OCI-LY7 (cell line): ENCODE results near the gene HHEX. TPM values are rescaled to one million over a fixed set of nuclear protein-coding genes. Genes with fewer than 3 reads are reported as not detected.
A peak's percentile ranks its signal among the peaks of the same experiment; 100 is the strongest.

Experiments
- BruUV-seq: library from RNA; stranded (reverse); fragments of 400-500 nt; replicated peaks from 2 replicates; lab custom pipeline; 2021; lab: Mats Ljungman, UMichigan
- CTCF ChIA-PET: fragments of 300-600 bp; sonication (Branson Sonifier 250); formaldehyde crosslinking; loops from one replicate; lab custom pipeline; 2022; ENCODE audit warnings: antibody characterized with exemption; ENCODE audit not compliant: unreplicated experiment; lab: Charles Lee
- POLR2A ChIA-PET: fragments of 300-600 bp; sonication (Branson Sonifier 250); formaldehyde crosslinking; loops from one replicate; lab custom pipeline; 2022; ENCODE audit warnings: antibody characterized with exemption; lab: Charles Lee
- DNase-seq: peaks from one replicate; pipeline ENCODE4 v3.0.0-alpha.2; 2015; ENCODE audit warnings: low spot score
- H2AFZ ChIP-seq: fragments of 200-600 bp; sonication (generic), shearing (Covaris generic); 2 replicates; pipeline ENCODE4 v1.6.1; 2014; ENCODE audit warnings: mild to moderate bottlenecking, antibody characterized with exemption, low read length, moderate library complexity
- H3K27ac ChIP-seq: fragments of 200-600 bp; sonication (generic); 2 replicates; pipeline ENCODE4 v1.5.1; 2014; ENCODE audit warnings: mixed run types, low read depth, mild to moderate bottlenecking, moderate library complexity, low read length, inconsistent platforms; ENCODE audit not compliant: poor library complexity, severe bottlenecking
- H3K36me3 ChIP-seq: fragments of 200-600 bp; sonication (generic); 2 replicates; pipeline ENCODE4 v1.6.1; 2014; ENCODE audit warnings: mild to moderate bottlenecking, antibody characterized with exemption, low read length, moderate library complexity, mixed read lengths; ENCODE audit not compliant: insufficient read depth
- H3K4me1 ChIP-seq: fragments of 200-600 bp; sonication (generic); 2 replicates; pipeline ENCODE4 v1.5.1; 2014; ENCODE audit warnings: mild to moderate bottlenecking, low read length; ENCODE audit not compliant: insufficient read depth, poor library complexity, severe bottlenecking
- H3K4me2 ChIP-seq: fragments of 200-600 bp; sonication (generic); 2 replicates; pipeline ENCODE4 v1.6.1; 2014; ENCODE audit warnings: mild to moderate bottlenecking, low read length
- H3K4me3 ChIP-seq: fragments of 200-600 bp; sonication (generic); 2 replicates; pipeline ENCODE4 v1.5.1; 2014; ENCODE audit warnings: mild to moderate bottlenecking, low read depth, low read length; ENCODE audit not compliant: poor library complexity, severe bottlenecking
- H3K79me2 ChIP-seq: fragments of 200-600 bp; sonication (generic); 2 replicates; pipeline ENCODE4 v1.6.1; 2016; ENCODE audit warnings: low read depth, mild to moderate bottlenecking, low read length, moderate library complexity, mixed read lengths; ENCODE audit not compliant: insufficient read depth
- H3K9me2 ChIP-seq: fragments of 200-600 bp; sonication (generic); 2 replicates; pipeline ENCODE4 v1.6.1; 2016; ENCODE audit warnings: mild to moderate bottlenecking, low read length, mixed read lengths; ENCODE audit not compliant: insufficient read depth
- H3K9me3 ChIP-seq: fragments of 200-600 bp; sonication (generic); 2 replicates; pipeline ENCODE4 v1.6.1; 2014; ENCODE audit warnings: mild to moderate bottlenecking, mixed run types, low read length, mixed read lengths
- H4K20me1 ChIP-seq: fragments of 200-600 bp; sonication (generic); 2 replicates; pipeline ENCODE4 v1.6.1; 2014; ENCODE audit warnings: mild to moderate bottlenecking, antibody characterized with exemption, low read length, moderate library complexity, mixed read lengths; ENCODE audit not compliant: insufficient read depth
- CTCF ChIP-seq: fragments of 200-600 bp; sonication (generic); conservative IDR thresholded peaks from 2 replicates; pipeline ENCODE4 v1.5.1; 2014; ENCODE audit warnings: mild to moderate bottlenecking, antibody characterized with exemption, low read length, moderate library complexity, mixed read lengths
- EZH2phosphoT487 ChIP-seq: fragments of 200-600 bp; sonication (generic); IDR thresholded peaks from 2 replicates; pipeline ENCODE4 v1.6.1; 2018; ENCODE audit warnings: low read depth, borderline replicate concordance, mild to moderate bottlenecking, mixed run types, antibody characterized with exemption, low read length, moderate library complexity, mixed read lengths
- intact Hi-C: fragments of 100-400 bp; cut with micrococcal nuclease; formaldehyde crosslinking; loops from one replicate; pipeline ENCODE4 v1.10.0; 2022; ENCODE audit not compliant: unreplicated experiment
- total RNA-seq, 2 experiments: library from RNA; depleted of rRNA in 1 of 2; stranded (reverse); fragments of >200 nt in 1 of 2; shearing (Covaris generic) in 1 of 2; gene quantifications; 2 replicates each; pipeline ENCODE4 v1.2.3, GENCODE V29; 2014 to 2022

The HHEX gene
- total RNA-seq, 2 experiments from 2014 or later = 1.6 to 2.8 TPM

GRCh38 chr10:92714872-92715271, 25.1 kb downstream of the HHEX start:
- DNase-seq = no peak
- ChIA-PET POLR2A (interaction anchor here (0.7 to 1.1 kb wide), 3 partner anchors 8 to 44 kb away, joined by 3 read pairs; no protein-coding TSS in a partner anchor), CTCF (no interaction called here)
- Histone ChIP-seq H2AFZ (no peak overlapping the region), H4K20me1 (no peaks in the 10 kb centered on the region), H3K4me3 (no peak overlapping the region), H3K9me3 (peaks cover 22% of the 10 kb centered on the region; the same call in 1 of the 2 replicates), H3K79me2 (no peaks in the 10 kb centered on the region), H3K4me2 (no peak overlapping the region), H3K36me3 (peaks cover 18% of the 10 kb centered on the region; the same call in 1 of the 2 replicates), H3K27ac (no peak overlapping the region), H3K4me1 (peaks cover 55% of the 10 kb centered on the region), H3K9me2 (no peaks in the 10 kb centered on the region)
- intact Hi-C loops = no loop called here
- TF ChIP-seq EZH2phosphoT487 (no peak), CTCF (no peak)
- no TSS peak for BruUV-seq

GRCh38 chr10:92719991-92720830, 30.5 kb downstream of the HHEX start:
- H3K4me2 ChIP-seq = peak overlapping the region; percentile 36
- H4K20me1 ChIP-seq = no peaks in the 10 kb centered on the region
- TF ChIP-seq CTCF (no peak), EZH2phosphoT487 (no peak)
- BruUV-seq = no TSS peak
- peak overlapping the region; percentile 1; the same call in 1 of the 2 replicates for H2AFZ ChIP-seq
- no peaks in the 10 kb centered on the region for H3K36me3 ChIP-seq
- H3K4me3 ChIP-seq = no peak overlapping the region
- peak; percentile 48 for DNase-seq
- no peak overlapping the region for H3K27ac ChIP-seq
- intact Hi-C loops = no loop called here
- CTCF ChIA-PET = interaction anchor here (1.2 to 1.4 kb wide), 2 partner anchors 20 to 23 kb away, joined by 3 read pairs; no protein-coding TSS in a partner anchor
- POLR2A ChIA-PET = interaction anchor here (0.7 to 4.8 kb wide), 15 partner anchors 8 to 69 kb away, joined by 3 to 30 read pairs (median 5); no protein-coding TSS in a partner anchor
- no peaks in the 10 kb centered on the region for H3K9me2 ChIP-seq
- no peaks in the 10 kb centered on the region; the same call in 1 of the 2 replicates for H3K9me3 ChIP-seq
- no peaks in the 10 kb centered on the region for H3K79me2 ChIP-seq
- H3K4me1 ChIP-seq = peaks cover 67% of the 10 kb centered on the region

GRCh38 chr10:92720831-92721165, 31.0 kb downstream of the HHEX start:
- no peaks in the 10 kb centered on the region for H4K20me1 ChIP-seq
- ChIA-PET POLR2A (interaction anchor here (0.8 to 4.8 kb wide), 13 partner anchors 7 to 68 kb away, joined by 3 to 30 read pairs (median 7); no protein-coding TSS in a partner anchor), CTCF (interaction anchor here (1.2 kb wide), 1 partner anchor 23 kb away, joined by 3 read pairs; no protein-coding TSS in a partner anchor)
- H3K9me3 ChIP-seq = no peaks in the 10 kb centered on the region; the same call in 1 of the 2 replicates
- BruUV-seq = no TSS peak
- no peak overlapping the region for H3K4me3 ChIP-seq
- intact Hi-C loops = no loop called here
- H3K4me2 ChIP-seq = peak overlapping the region; percentile 36
- H3K27ac ChIP-seq = no peak overlapping the region
- no peak for DNase-seq
- no peaks in the 10 kb centered on the region for H3K36me3 ChIP-seq
- peak overlapping the region; percentile 1; the same call in 1 of the 2 replicates for H2AFZ ChIP-seq
- no peaks in the 10 kb centered on the region for H3K9me2 ChIP-seq
- peaks cover 62% of the 10 kb centered on the region for H3K4me1 ChIP-seq
- no peaks in the 10 kb centered on the region for H3K79me2 ChIP-seq
- TF ChIP-seq EZH2phosphoT487 (no peak), CTCF (no peak)
